Erythroblast (primary cell): ENCODE data around the gene PTGIS.

Source experiments
- GATA1 ChIP-seq: IDR thresholded peaks from 2 replicates; pipeline ENCODE4 v1.6.1; 2011; ENCODE audit warnings: low read depth, mild to moderate bottlenecking, control low read depth, low read length, moderate library complexity
- POLR2A ChIP-seq: IDR thresholded peaks from 2 replicates; pipeline ENCODE4 v1.6.1; 2011; ENCODE audit warnings: mild to moderate bottlenecking, low read length

- TF ChIP-seq POLR2A (no peak), GATA1 (no peak)
Measured at GRCh38 chr20:49560186-49560585, 7.8 kb downstream of the PTGIS start.
